Epidermal melanocyte (primary cell): ENCODE measurements around the gene KLHL22.
"Not testable (repeated sequence)": the region's sequence is repeated elsewhere in the genome, so short reads cannot be mapped to it uniquely, and the experiment has no call there.

Source experiments
- DNase-seq: peaks from one replicate; pipeline ENCODE4 v3.0.0; 2011; ENCODE audit warnings: low spot score; ENCODE audit not compliant: insufficient read length

Gene KLHL22

GRCh38 chr22:20494978-20495860 is at the start of gene KLHL22:
TSS of gene KLHL22 (minus strand) at chr22:20495795. CDS start at chr22:20489211, 6,584 bp downstream.
- DNase-seq = no peak

- not testable (repeated sequence) for DNase-seq
These were observed 49.7 kb upstream of the KLHL22 start for GRCh38 chr22:20545318-20545634.

- DNase-seq = no peak
These were observed 47.1 kb upstream of the KLHL22 start for GRCh38 chr22:20542736-20543135.

GRCh38 chr22:20542055-20542454 is 46.5 kb upstream of the KLHL22 start:
- no peak for DNase-seq

- DNase-seq = not testable (repeated sequence)
These were observed 43.3 kb upstream of the KLHL22 start for GRCh38 chr22:20538875-20539274.

- DNase-seq = no peak
These were observed 42.4 kb upstream of the KLHL22 start for GRCh38 chr22:20537983-20538382.

- DNase-seq = no peak
These were observed 41.7 kb upstream of the KLHL22 start for GRCh38 chr22:20537325-20537756.

GRCh38 chr22:20536590-20537324 is 41.2 kb upstream of the KLHL22 start:
- DNase-seq = no peak

- DNase-seq = no peak
These were observed 38.3 kb upstream of the KLHL22 start for GRCh38 chr22:20533879-20534265.

GRCh38 chr22:20533095-20533878 is 37.7 kb upstream of the KLHL22 start:
- DNase-seq = no peak

- DNase-seq = no peak
These were observed 36.8 kb upstream of the KLHL22 start for GRCh38 chr22:20532256-20532993.

GRCh38 chr22:20531404-20532201 is 36.0 kb upstream of the KLHL22 start:
- DNase-seq = no peak

GRCh38 chr22:20531154-20531403 is 35.5 kb upstream of the KLHL22 start:
- DNase-seq = no peak

GRCh38 chr22:20530368-20531153 is 35.0 kb upstream of the KLHL22 start:
- DNase-seq = no peak

GRCh38 chr22:20528405-20528978 is 32.9 kb upstream of the KLHL22 start:
- no peak for DNase-seq

GRCh38 chr22:20526628-20527355 is 31.2 kb upstream of the KLHL22 start:
- no peak for DNase-seq

- no peak for DNase-seq
These were observed 30.7 kb upstream of the KLHL22 start for GRCh38 chr22:20526305-20526627.

- no peak for DNase-seq
These were observed 29.5 kb upstream of the KLHL22 start for GRCh38 chr22:20525048-20525447.

GRCh38 chr22:20524004-20524481 is 28.4 kb upstream of the KLHL22 start:
- no peak for DNase-seq
